ENCODE data around the gene HAX1. TPM values are rescaled to one million over a fixed set of nuclear protein-coding genes. Genes with fewer than 3 reads are reported as not detected.
"Not testable (repeated sequence)": the region's sequence is repeated elsewhere in the genome, so short reads cannot be mapped to it uniquely, and the experiment has no call there.

Gene HAX1
- polyA plus RNA-seq, 1 donor from 2014 or later = 126 TPM

GRCh38 chr1:154223621-154224020 is 48.8 kb upstream of the HAX1 start:
- TF ChIP-seq TAF1 (IDR thresholded peaks at IDR 0.05; ENCODE audit: low read depth) (no peak), MXI1 (conservative IDR thresholded peaks at IDR 0.05; ENCODE audit: poor library complexity, severe bottlenecking) (no peak), REST (IDR thresholded peaks at IDR 0.05; ENCODE audit: borderline replicate concordance) (no peak), EZH2 (IDR thresholded peaks at IDR 0.05; ENCODE audit: borderline replicate concordance, insufficient read depth, low read length, poor library complexity, severe bottlenecking) (no peak), POLR2AphosphoS5 (IDR thresholded peaks at IDR 0.05) (no peak), SMC3 (conservative IDR thresholded peaks at IDR 0.05; ENCODE audit: poor library complexity) (no peak), RAD21 (conservative IDR thresholded peaks at IDR 0.05) (no peak), EP300 (conservative IDR thresholded peaks at IDR 0.05; ENCODE audit: poor library complexity, severe bottlenecking) (no peak)
- TF ChIP-seq, protein P1, sequence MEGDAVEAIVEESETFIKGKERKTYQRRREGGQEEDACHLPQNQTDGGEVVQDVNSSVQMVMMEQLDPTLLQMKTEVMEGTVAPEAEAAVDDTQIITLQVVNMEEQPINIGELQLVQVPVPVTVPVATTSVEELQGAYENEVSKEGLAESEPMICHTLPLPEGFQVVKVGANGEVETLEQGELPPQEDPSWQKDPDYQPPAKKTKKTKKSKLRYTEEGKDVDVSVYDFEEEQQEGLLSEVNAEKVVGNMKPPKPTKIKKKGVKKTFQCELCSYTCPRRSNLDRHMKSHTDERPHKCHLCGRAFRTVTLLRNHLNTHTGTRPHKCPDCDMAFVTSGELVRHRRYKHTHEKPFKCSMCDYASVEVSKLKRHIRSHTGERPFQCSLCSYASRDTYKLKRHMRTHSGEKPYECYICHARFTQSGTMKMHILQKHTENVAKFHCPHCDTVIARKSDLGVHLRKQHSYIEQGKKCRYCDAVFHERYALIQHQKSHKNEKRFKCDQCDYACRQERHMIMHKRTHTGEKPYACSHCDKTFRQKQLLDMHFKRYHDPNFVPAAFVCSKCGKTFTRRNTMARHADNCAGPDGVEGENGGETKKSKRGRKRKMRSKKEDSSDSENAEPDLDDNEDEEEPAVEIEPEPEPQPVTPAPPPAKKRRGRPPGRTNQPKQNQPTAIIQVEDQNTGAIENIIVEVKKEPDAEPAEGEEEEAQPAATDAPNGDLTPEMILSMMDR (IDR thresholded peaks at IDR 0.05; ENCODE audit: poor library complexity, severe bottlenecking) = no peak
- Histone ChIP-seq H3K4me2 (ENCODE audit: low read length) (no peak overlapping the region), H3K36me3 (ENCODE audit: insufficient read depth, low read length) (peaks cover 2% of the 10 kb centered on the region), H3K9me3 (ENCODE audit: low read length) (no peaks in the 10 kb centered on the region), H3K79me2 (replicated peaks; ENCODE audit: insufficient read depth, low read length) (peaks cover 74% of the 10 kb centered on the region), H4K20me1 (ENCODE audit: insufficient read depth) (no peaks in the 10 kb centered on the region), H3K4me3 (ENCODE audit: low read length) (peak overlapping the region; percentile 76), H3K9ac (ENCODE audit: low read length) (no peak overlapping the region), H3K9me2 (ENCODE audit: insufficient read depth, low read length) (no peaks in the 10 kb centered on the region), H2AFZ (ENCODE audit: low read depth, low read length) (no peak overlapping the region), H3K27me3 (ENCODE audit: insufficient read depth, low read depth, low read length) (no peaks in the 10 kb centered on the region), H3K27ac (ENCODE audit: low read length) (no peak overlapping the region), H3F3A (ENCODE audit: insufficient read depth, low read length, poor library complexity, severe bottlenecking) (peaks cover 8% of the 10 kb centered on the region)

DNA sequence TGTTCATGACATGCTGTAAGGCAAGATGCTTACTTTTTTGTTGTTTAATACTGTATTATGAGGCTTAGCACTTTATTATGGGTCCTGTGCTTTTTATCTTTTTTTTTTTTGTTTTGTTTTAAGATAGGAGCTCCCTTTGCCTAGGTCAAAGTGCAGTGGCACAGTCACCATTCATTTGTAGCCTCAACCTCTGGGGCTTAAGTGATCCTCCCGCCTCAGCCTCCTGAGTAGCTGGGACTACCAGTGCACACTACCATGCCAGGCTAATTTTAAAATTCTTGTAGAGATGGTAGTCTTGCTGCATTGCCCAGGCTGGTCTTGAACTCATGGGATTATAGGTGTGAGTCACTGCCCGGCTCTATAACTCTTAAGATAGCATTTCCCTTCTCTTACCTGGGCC is 47.1 kb upstream of the HAX1 start:
- H3K27ac ChIP-seq (ENCODE audit: low read length) = no peak overlapping the region
- TF ChIP-seq EZH2 (IDR thresholded peaks at IDR 0.05; ENCODE audit: borderline replicate concordance, insufficient read depth, low read length, poor library complexity, severe bottlenecking) (no peak), RAD21 (conservative IDR thresholded peaks at IDR 0.05) (no peak), SMC3 (conservative IDR thresholded peaks at IDR 0.05; ENCODE audit: poor library complexity) (no peak), TAF1 (IDR thresholded peaks at IDR 0.05; ENCODE audit: low read depth) (no peak), REST (IDR thresholded peaks at IDR 0.05; ENCODE audit: borderline replicate concordance) (no peak), POLR2AphosphoS5 (IDR thresholded peaks at IDR 0.05) (no peak), MXI1 (conservative IDR thresholded peaks at IDR 0.05; ENCODE audit: poor library complexity, severe bottlenecking) (no peak), EP300 (conservative IDR thresholded peaks at IDR 0.05; ENCODE audit: poor library complexity, severe bottlenecking) (no peak)
- TF ChIP-seq, protein P1 (IDR thresholded peaks at IDR 0.05; ENCODE audit: poor library complexity, severe bottlenecking) = no peak
- no peak overlapping the region for H3K4me3 ChIP-seq (ENCODE audit: low read length)
- no peaks in the 10 kb centered on the region for H3K9me3 ChIP-seq (ENCODE audit: low read length)
- peaks cover 4% of the 10 kb centered on the region for H3K36me3 ChIP-seq (ENCODE audit: insufficient read depth, low read length)
- H3K9me2 ChIP-seq (ENCODE audit: insufficient read depth, low read length) = no peaks in the 10 kb centered on the region
- no peaks in the 10 kb centered on the region for H4K20me1 ChIP-seq (ENCODE audit: insufficient read depth)
- no peak overlapping the region for H3K4me2 ChIP-seq (ENCODE audit: low read length)
- H3F3A ChIP-seq (ENCODE audit: insufficient read depth, low read length, poor library complexity, severe bottlenecking) = peaks cover 4% of the 10 kb centered on the region
- no peak overlapping the region for H3K9ac ChIP-seq (ENCODE audit: low read length)
- peaks cover 65% of the 10 kb centered on the region for H3K79me2 ChIP-seq (replicated peaks; ENCODE audit: insufficient read depth, low read length)
- H3K27me3 ChIP-seq (ENCODE audit: insufficient read depth, low read depth, low read length) = no peaks in the 10 kb centered on the region
- H2AFZ ChIP-seq (ENCODE audit: low read depth, low read length) = no peak overlapping the region

DNA sequence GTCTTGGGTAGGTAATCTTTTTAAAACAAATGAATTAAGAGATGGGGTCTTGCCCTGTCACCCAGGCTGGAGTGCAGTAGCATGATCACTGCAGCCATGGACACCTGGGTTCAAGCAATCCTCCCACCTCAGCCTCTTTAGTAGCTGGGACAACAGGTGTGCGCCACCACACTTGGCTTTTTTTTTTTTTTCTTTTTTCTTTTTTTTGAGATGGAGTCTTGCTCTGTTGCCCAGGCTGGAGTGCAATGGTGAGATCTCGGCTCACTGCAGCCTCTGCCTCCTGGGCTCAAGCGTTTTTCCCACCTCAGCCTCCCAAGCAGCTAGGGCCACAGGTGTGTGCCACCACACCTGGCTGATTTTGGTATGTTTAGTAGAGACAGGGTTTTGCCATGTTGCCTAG is 41.3 kb upstream of the HAX1 start:
- not testable (repeated sequence) for H3K27me3 ChIP-seq (ENCODE audit: insufficient read depth, low read depth, low read length); H3K9ac ChIP-seq (ENCODE audit: low read length); H3K4me3 ChIP-seq (ENCODE audit: low read length); H2AFZ ChIP-seq (ENCODE audit: low read depth, low read length); H3K36me3 ChIP-seq (ENCODE audit: insufficient read depth, low read length); H3K4me2 ChIP-seq (ENCODE audit: low read length); H3K9me3 ChIP-seq (ENCODE audit: low read length); H3K9me2 ChIP-seq (ENCODE audit: insufficient read depth, low read length); H4K20me1 ChIP-seq (ENCODE audit: insufficient read depth); H3F3A ChIP-seq (ENCODE audit: insufficient read depth, low read length, poor library complexity, severe bottlenecking); H3K27ac ChIP-seq (ENCODE audit: low read length)
- peaks cover 19% of the 10 kb centered on the region for H3K79me2 ChIP-seq (replicated peaks; ENCODE audit: insufficient read depth, low read length)
